Keratinocyte (primary cell): Measurements from ENCODE around the gene AVPR1A. TPM values are rescaled to one million over a fixed set of nuclear protein-coding genes. Genes with fewer than 3 reads are reported as not detected.
"Not testable (repeated sequence)": the region's sequence is repeated elsewhere in the genome, so short reads cannot be mapped to it uniquely, and the experiment has no call there.

Experiments used
- DNase-seq: peaks from one replicate; pipeline ENCODE4 v3.0.0-alpha.2; 2011; ENCODE audit warnings: low read depth, missing footprints, low spot score
- FAIRE-seq: peaks from 2 replicates; lab custom pipeline; 2011; peaks lifted over from hg19 to GRCh38; lab: Jason Lieb, UNC
- H2AFZ ChIP-seq: 2 replicates; pipeline ENCODE4 v1.6.0; 2012; ENCODE audit warnings: low read length, control low read depth, inconsistent platforms; ENCODE audit not compliant: control insufficient read depth
- H3K27ac ChIP-seq: 2 replicates; pipeline ENCODE4 v1.5.1; 2011; ENCODE audit warnings: low read length; ENCODE audit not compliant: control insufficient read depth, insufficient read depth
- H3K27me3 ChIP-seq: 3 replicates; pipeline ENCODE4 v1.6.0; 2011; ENCODE audit warnings: low read length; ENCODE audit not compliant: control insufficient read depth, insufficient read depth; ENCODE audit errors: extremely low read depth
- H3K36me3 ChIP-seq, 2 experiments: 2 replicates in 1 of 2; 3 replicates in 1 of 2; pipeline ENCODE4 v1.5.1; 2011; ENCODE audit warnings: low read length in 2 of 2, mild to moderate bottlenecking in 1 of 2; ENCODE audit not compliant: control insufficient read depth in 2 of 2, insufficient read depth in 2 of 2; ENCODE audit errors: extremely low read depth in 1 of 2
- H3K4me1 ChIP-seq: 3 replicates; pipeline ENCODE4 v1.5.1; 2011; ENCODE audit warnings: low read length; ENCODE audit not compliant: control insufficient read depth, insufficient read depth; ENCODE audit errors: extremely low read depth
- H3K4me2 ChIP-seq: 3 replicates; pipeline ENCODE4 v1.6.0; 2011; ENCODE audit warnings: low read depth, low read length; ENCODE audit not compliant: control insufficient read depth, insufficient read depth; ENCODE audit errors: extremely low read depth
- H3K4me3 ChIP-seq, 3 experiments: fragments of 200-600 bp in 1 of 3; sonication (generic) in 1 of 3; 2 replicates in 2 of 3; 3 replicates in 1 of 3; pipeline ENCODE4 v1.5.1; 2011 to 2016; ENCODE audit warnings: low read length in 3 of 3, mild to moderate bottlenecking in 3 of 3, control low read depth in 2 of 3, inconsistent platforms in 1 of 3, low read depth in 1 of 3, mixed read lengths in 1 of 3, mixed run types in 1 of 3, moderate library complexity in 1 of 3; ENCODE audit not compliant: control insufficient read depth in 2 of 3, insufficient read depth in 2 of 3; ENCODE audit errors: extremely low read depth in 1 of 3
- H3K79me2 ChIP-seq: 2 replicates; pipeline ENCODE4 v1.6.0; 2012; ENCODE audit warnings: low read length; ENCODE audit not compliant: control insufficient read depth, insufficient read depth
- H3K9ac ChIP-seq: 3 replicates; pipeline ENCODE4 v1.6.0; 2011; ENCODE audit warnings: low read length; ENCODE audit not compliant: control insufficient read depth, insufficient read depth; ENCODE audit errors: extremely low read depth
- H3K9me1 ChIP-seq: 3 replicates; pipeline ENCODE4 v1.6.0; 2011; ENCODE audit warnings: low read length; ENCODE audit not compliant: control insufficient read depth, insufficient read depth; ENCODE audit errors: extremely low read depth
- H3K9me3 ChIP-seq: 2 replicates; pipeline ENCODE4 v1.5.1; 2012; ENCODE audit warnings: low read depth, low read length; ENCODE audit not compliant: control insufficient read depth
- H4K20me1 ChIP-seq: 3 replicates; pipeline ENCODE4 v1.6.0; 2011; ENCODE audit warnings: low read length; ENCODE audit not compliant: control insufficient read depth, insufficient read depth; ENCODE audit errors: extremely low read depth
- CTCF ChIP-seq, 3 experiments: IDR thresholded peaks in 1 of 3; conservative IDR thresholded peaks in 1 of 3; optimal IDR thresholded peaks in 1 of 3; 2 replicates in 2 of 3; 3 replicates in 1 of 3; pipeline versions ENCODE3 to v1.5.1; 2011; ENCODE audit warnings: low read length in 3 of 3, mild to moderate bottlenecking in 3 of 3, moderate library complexity in 2 of 3, control low read depth in 1 of 3, inconsistent platforms in 1 of 3; ENCODE audit not compliant: insufficient read depth in 2 of 3; ENCODE audit errors: extremely low read depth in 1 of 3
- EZH2 ChIP-seq: IDR thresholded peaks from one replicate; pipeline ENCODE4 v1.6.1; 2012; ENCODE audit warnings: inconsistent platforms, mild to moderate bottlenecking, low read length, moderate library complexity
- dilution Hi-C: fragments of 300-500 bp; cut with MboI; formaldehyde crosslinking; loops from one replicate; pipeline ENCODE4 v1.7.0; 2020; ENCODE audit warnings: low sequenced_read_pairs; ENCODE audit not compliant: extremely low pct_ligation_motif_present
- polyA plus RNA-seq, 5 experiments: library from polyadenylated mRNA; depleted of rRNA in 3 of 5; stranded (reverse) in 3 of 5; stranded (forward) in 1 of 5; unstranded in 1 of 5; fragments of >200 nt; gene quantifications; 1 replicate in 1 of 5; 2 replicates in 3 of 5; 3 replicates in 1 of 5; pipeline versions ENCODE4 v1.2.1 to v1.2.3, GENCODE V29; 2011 to 2012; ENCODE audit warnings: missing spikeins in 2 of 5, low read depth in 1 of 5, low replicate concordance in 1 of 5

The AVPR1A gene
- polyA plus RNA-seq, 1 donor (not counting 4 experiments of a cell fraction or from before 2014, with no cell fraction given) = not detected

GRCh38 chr12:63179224-63179623 lies 28.2 kb upstream of the AVPR1A start:
- H3K4me2 ChIP-seq = no peak overlapping the region
- dilution Hi-C loops = no loop called here
- DNase-seq (no peak), FAIRE-seq (no peak)
- TF ChIP-seq CTCF (optimal IDR thresholded peaks at IDR 0.05 in 1 of 3, IDR thresholded peaks at IDR 0.05 in 1 of 3, conservative IDR thresholded peaks at IDR 0.05 in 1 of 3; ENCODE audit: extremely low read depth in 1 of 3, insufficient read depth in 2 of 3, low read length in 3 of 3) (no peak), EZH2 (no peak)
- no peaks in the 10 kb centered on the region for H3K9me3 ChIP-seq
- H3K9me1 ChIP-seq = no peaks in the 10 kb centered on the region
- no peak overlapping the region for H3K27ac ChIP-seq
- H3K4me3 ChIP-seq = no peak overlapping the region
- H3K9ac ChIP-seq = no peak overlapping the region
- no peaks in the 10 kb centered on the region for H3K27me3 ChIP-seq
- H2AFZ ChIP-seq = no peak overlapping the region
- no peaks in the 10 kb centered on the region for H3K4me1 ChIP-seq
- H3K79me2 ChIP-seq = no peaks in the 10 kb centered on the region
- no peaks in the 10 kb centered on the region for H4K20me1 ChIP-seq
- no peaks in the 10 kb centered on the region for H3K36me3 ChIP-seq

GRCh38 chr12:63170321-63170720 lies 19.3 kb upstream of the AVPR1A start:
- DNase-seq = no peak
- Histone ChIP-seq H3K27me3 (no peaks in the 10 kb centered on the region), H4K20me1 (no peaks in the 10 kb centered on the region), H3K9me1 (no peaks in the 10 kb centered on the region), H3K27ac (no peak overlapping the region), H3K4me1 (no peaks in the 10 kb centered on the region), H3K4me2 (no peak overlapping the region), H3K9me3 (no peaks in the 10 kb centered on the region), H2AFZ (no peak overlapping the region), H3K4me3 (no peak overlapping the region), H3K36me3 (no peaks in the 10 kb centered on the region), H3K9ac (no peak overlapping the region), H3K79me2 (no peaks in the 10 kb centered on the region)
- no peak for FAIRE-seq
- no peak for TF ChIP-seq EZH2
- no peak for TF ChIP-seq CTCF (optimal IDR thresholded peaks at IDR 0.05 in 1 of 3, IDR thresholded peaks at IDR 0.05 in 1 of 3, conservative IDR thresholded peaks at IDR 0.05 in 1 of 3; ENCODE audit: extremely low read depth in 1 of 3, insufficient read depth in 2 of 3, low read length in 3 of 3)
- dilution Hi-C loops = no loop called here

GRCh38 chr12:63167741-63168140 lies 16.7 kb upstream of the AVPR1A start:
- DNase-seq = not testable (repeated sequence)

More at GRCh38 chr12:63167741-63168140, 16.7 kb upstream of the AVPR1A start:
- H3K27me3 ChIP-seq, H3K4me3 ChIP-seq, H3K4me1 ChIP-seq, dilution Hi-C loops, H3K36me3 ChIP-seq, H3K27ac ChIP-seq, H2AFZ ChIP-seq, H3K4me2 ChIP-seq, FAIRE-seq, H3K79me2 ChIP-seq, H3K9me1 ChIP-seq, H3K9me3 ChIP-seq, H3K9ac ChIP-seq, H4K20me1 ChIP-seq: not testable (repeated sequence)
